Ectodermal cell (in vitro differentiated cells): ENCODE results near the gene ANHX.

Experiments used
- H3K27ac ChIP-seq: 2 replicates; pipeline ENCODE4 v1.7.0; 2013; ENCODE audit warnings: mild to moderate bottlenecking, low read depth, low read length; ENCODE audit not compliant: insufficient read depth, poor library complexity, severe bottlenecking
- H3K27me3 ChIP-seq: 2 replicates; pipeline ENCODE4 v1.7.0; 2013; ENCODE audit warnings: mild to moderate bottlenecking, low read length; ENCODE audit not compliant: insufficient read depth, control insufficient read depth, poor library complexity, severe bottlenecking
- H3K36me3 ChIP-seq: one replicate; pipeline ENCODE4 v1.7.0; 2013; ENCODE audit warnings: low read length; ENCODE audit not compliant: control insufficient read depth, insufficient read depth
- H3K4me1 ChIP-seq: one replicate; pipeline ENCODE4 v1.7.0; 2013; ENCODE audit warnings: low read length; ENCODE audit not compliant: control insufficient read depth, insufficient read depth
- H3K4me3 ChIP-seq: 2 replicates; pipeline ENCODE4 v1.7.0; 2013; ENCODE audit warnings: low read depth, low read length, control low read depth; ENCODE audit not compliant: insufficient read depth
- H3K9me3 ChIP-seq: 2 replicates; pipeline ENCODE4 v1.7.0; 2013; ENCODE audit warnings: mild to moderate bottlenecking, low read length, moderate library complexity; ENCODE audit not compliant: control insufficient read depth
- WGBS, 2 experiments: methylation state at CpG; one replicate each; pipeline ENCODE4 v1.1.7; 2013; ENCODE audit warnings: missing lambda C conversion rate in 2 of 2; 5-methylcytosine and 5-hydroxymethylcytosine counted together

The ANHX gene

DNA sequence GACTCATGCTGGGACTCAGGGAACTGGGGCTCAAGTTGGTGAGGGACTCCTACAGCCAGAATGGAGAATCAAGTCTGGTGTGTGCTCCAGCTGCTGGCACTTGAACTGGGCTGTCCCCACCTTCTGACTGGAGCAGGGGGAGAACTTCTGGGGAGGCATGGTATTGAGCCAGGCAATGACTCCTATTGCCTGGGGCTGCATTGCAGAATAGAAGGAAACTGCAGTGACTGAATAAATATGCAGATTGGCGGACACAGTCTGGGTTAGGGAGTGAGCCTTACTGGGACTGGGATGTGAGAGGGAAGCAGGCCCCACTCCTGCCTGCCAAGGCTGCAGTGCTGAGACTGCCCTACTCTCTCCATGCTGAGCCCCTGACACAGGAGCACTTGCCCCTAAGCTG is 63.2 kb downstream of the ANHX start:
- 78 to 90% methylated on average over 1 of the region's 1 CpG for WGBS, 2 experiments
- Histone ChIP-seq H3K4me3 (no peak overlapping the region), H3K4me1 (no peaks in the 10 kb centered on the region), H3K9me3 (peaks cover 4% of the 10 kb centered on the region), H3K27ac (no peak overlapping the region), H3K27me3 (no peaks in the 10 kb centered on the region), H3K36me3 (no peaks in the 10 kb centered on the region)
